Fibroblast of pulmonary artery (primary cell): ENCODE results near the gene SUGCT.

Experiments
- DNase-seq: peaks from one replicate; pipeline ENCODE4 v3.0.0-alpha.2; 2010; ENCODE audit warnings: low read depth
- H3K4me3 ChIP-seq: replicated peaks from 2 replicates; pipeline ENCODE4 v1.5.1; 2011; ENCODE audit warnings: low read depth, mild to moderate bottlenecking, control low read depth, low read length, moderate library complexity
- CTCF ChIP-seq: IDR thresholded peaks from 2 replicates; pipeline ENCODE4 v1.5.1; 2011; ENCODE audit warnings: mild to moderate bottlenecking, control low read depth, low read length, inconsistent platforms; ENCODE audit errors: missing control alignments

Gene SUGCT

GRCh38 chr7:40288827-40289226 is 154.0 kb downstream of the SUGCT start:
- DNase-seq: no peak
- no peak overlapping the region for H3K4me3 ChIP-seq
- TF ChIP-seq CTCF: no peak

- no peak overlapping the region for H3K4me3 ChIP-seq
- peak; percentile 77 for DNase-seq
- no peak for TF ChIP-seq CTCF
Measured at GRCh38 chr7:40297741-40298311, 163.0 kb downstream of the SUGCT start.

- no peak overlapping the region for H3K4me3 ChIP-seq
- no peak for TF ChIP-seq CTCF
- peak; percentile 69 for DNase-seq
Measured at GRCh38 chr7:40298421-40298820, 163.6 kb downstream of the SUGCT start.

- DNase-seq: peak; percentile 87
- H3K4me3 ChIP-seq: no peak overlapping the region
- no peak for TF ChIP-seq CTCF
Measured at GRCh38 chr7:40299097-40299496, 164.3 kb downstream of the SUGCT start.

- H3K4me3 ChIP-seq: no peak overlapping the region
- no peak for TF ChIP-seq CTCF
- no peak for DNase-seq
Measured at GRCh38 chr7:40300146-40300670, 165.4 kb downstream of the SUGCT start.

GRCh38 chr7:40301486-40302068 is 166.8 kb downstream of the SUGCT start:
- no peak for DNase-seq
- no peak overlapping the region for H3K4me3 ChIP-seq
- no peak for TF ChIP-seq CTCF

- H3K4me3 ChIP-seq: no peak overlapping the region
- TF ChIP-seq CTCF: no peak
- DNase-seq: peak; percentile 51
Measured at GRCh38 chr7:40303996-40304395, 169.2 kb downstream of the SUGCT start.
